Karpas-422 (cell line): ENCODE measurements around the gene ADGRD1. TPM values are rescaled to one million over a fixed set of nuclear protein-coding genes. Genes with fewer than 3 reads are reported as not detected.

Experiments used
- DNase-seq: peaks from one replicate; pipeline ENCODE4 v3.0.0-alpha.2; 2015
- H2AFZ ChIP-seq: fragments of 200-600 bp; sonication (generic); 2 replicates; pipeline ENCODE4 v1.6.1; 2014; ENCODE audit warnings: antibody characterized with exemption, low read length, mixed read lengths
- H3K27ac ChIP-seq: fragments of 200-600 bp; sonication (generic); 2 replicates; pipeline ENCODE4 v1.5.1; 2014; ENCODE audit warnings: mild to moderate bottlenecking, low read length, moderate library complexity
- H3K27me3 ChIP-seq: fragments of 200-600 bp; sonication (generic); 2 replicates; pipeline ENCODE4 v1.6.1; 2014; ENCODE audit warnings: low read length, mixed read lengths
- H3K36me3 ChIP-seq: fragments of 200-600 bp; sonication (generic); 2 replicates; pipeline ENCODE4 v1.6.1; 2014; ENCODE audit warnings: low read length, mixed read lengths; ENCODE audit not compliant: insufficient read depth
- H3K4me1 ChIP-seq: fragments of 200-600 bp; sonication (generic); 2 replicates; pipeline ENCODE4 v1.6.1; 2014; ENCODE audit warnings: mild to moderate bottlenecking, low read length, mixed read lengths
- H3K4me2 ChIP-seq: fragments of 200-600 bp; sonication (generic); 2 replicates; pipeline ENCODE4 v1.6.1; 2014; ENCODE audit warnings: low read length, low read depth, mild to moderate bottlenecking; ENCODE audit not compliant: poor library complexity, severe bottlenecking
- H3K4me3 ChIP-seq: fragments of 200-600 bp; sonication (generic); 2 replicates; pipeline ENCODE4 v1.5.1; 2014; ENCODE audit warnings: mild to moderate bottlenecking, antibody characterized with exemption, low read length, mixed read lengths
- H3K79me2 ChIP-seq: fragments of 200-600 bp; sonication (generic); 2 replicates; pipeline ENCODE4 v1.6.1; 2014; ENCODE audit warnings: mild to moderate bottlenecking, low read length, mixed read lengths
- H3K9ac ChIP-seq: fragments of 200-600 bp; sonication (generic); 2 replicates; pipeline ENCODE4 v1.6.0; 2014; ENCODE audit warnings: low read length
- H3K9me2 ChIP-seq: fragments of 200-600 bp; sonication (generic), shearing (Covaris generic); replicated peaks from 2 replicates; pipeline ENCODE4 v1.6.0; 2014; ENCODE audit warnings: mild to moderate bottlenecking, low read length, moderate library complexity; ENCODE audit not compliant: insufficient read depth
- H3K9me3 ChIP-seq: fragments of 300-700, 200-600 bp; sonication (generic); 2 replicates; pipeline ENCODE4 v1.6.1; 2014; ENCODE audit warnings: low read length, mixed read lengths
- H4K20me1 ChIP-seq: fragments of 200-600 bp; sonication (generic); 2 replicates; pipeline ENCODE4 v1.6.1; 2014; ENCODE audit warnings: mild to moderate bottlenecking, antibody characterized with exemption, low read length, low read depth; ENCODE audit not compliant: insufficient read depth
- total RNA-seq: library from RNA; depleted of rRNA; stranded (reverse); fragments of >200 nt; shearing (Covaris generic); gene quantifications from 2 replicates; pipeline ENCODE4 v1.2.3, GENCODE V29; 2014; ENCODE audit warnings: low replicate concordance

Gene ADGRD1
- total RNA-seq, 1 experiment from 2014 or later: not detected

GRCh38 chr12:131053567-131053966 lies 99.9 kb downstream of the ADGRD1 start:
- DNase-seq: no peak
- Histone ChIP-seq H3K4me3 (no peak overlapping the region), H4K20me1 (no peaks in the 10 kb centered on the region)

DNA sequence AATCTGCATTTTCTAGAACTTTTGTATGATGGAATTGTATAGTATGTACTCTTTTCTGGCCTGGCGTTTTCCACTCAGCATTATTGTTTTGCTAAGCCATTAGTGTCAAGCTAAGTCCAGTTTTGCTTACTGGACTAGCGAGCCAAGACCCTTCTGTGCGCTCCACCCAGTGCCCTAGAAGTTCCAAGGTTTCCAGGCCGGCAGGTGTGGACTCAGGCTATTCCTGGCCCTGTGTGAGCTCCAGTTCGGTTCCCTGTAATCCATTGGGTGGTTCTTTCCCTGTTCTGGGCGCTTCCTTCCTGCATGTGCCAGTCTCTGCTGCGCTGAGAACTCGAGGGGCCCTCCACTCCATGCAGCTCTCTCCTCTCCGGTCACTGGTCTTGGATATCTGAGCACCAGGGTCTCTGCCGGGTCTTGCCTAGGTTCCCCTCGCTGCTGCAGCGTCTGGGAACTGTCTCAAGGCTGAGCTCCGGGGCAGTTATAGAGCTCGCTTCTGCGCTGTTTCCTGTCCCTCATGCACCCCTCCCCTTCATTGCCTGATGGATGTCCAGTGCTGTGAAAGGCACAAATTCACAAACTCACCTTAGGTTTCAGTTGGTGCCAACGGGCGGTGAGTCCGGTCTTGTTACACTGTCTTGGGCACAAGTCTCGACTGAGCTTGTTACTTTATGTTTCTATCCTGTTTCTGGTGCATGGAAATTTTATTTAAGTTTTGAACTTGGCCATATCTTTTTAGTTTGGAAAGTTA lies 100.8 kb downstream of the ADGRD1 start:
- Histone ChIP-seq H3K4me3 (no peak overlapping the region), H4K20me1 (no peaks in the 10 kb centered on the region), H3K9ac (no peak overlapping the region), H3K9me2 (no peaks in the 10 kb centered on the region), H3K9me3 (no peaks in the 10 kb centered on the region), H3K79me2 (no peaks in the 10 kb centered on the region), H3K4me2 (no peak overlapping the region), H3K36me3 (no peaks in the 10 kb centered on the region), H3K27ac (no peak overlapping the region), H3K4me1 (no peaks in the 10 kb centered on the region), H2AFZ (no peak overlapping the region), H3K27me3 (no peaks in the 10 kb centered on the region)
- no peak for DNase-seq

More at GRCh38 chr12:131053567-131053966, 99.9 kb downstream of the ADGRD1 start:
- H3K4me1 ChIP-seq: no peaks in the 10 kb centered on the region
- H3K9me3 ChIP-seq: no peaks in the 10 kb centered on the region
- no peaks in the 10 kb centered on the region for H3K9me2 ChIP-seq
- no peak overlapping the region for H3K4me2 ChIP-seq
- no peak overlapping the region for H2AFZ ChIP-seq
- H3K27me3 ChIP-seq: no peaks in the 10 kb centered on the region
- no peak overlapping the region for H3K27ac ChIP-seq
- H3K9ac ChIP-seq: no peak overlapping the region
- H3K36me3 ChIP-seq: no peaks in the 10 kb centered on the region
- H3K79me2 ChIP-seq: no peaks in the 10 kb centered on the region

GRCh38 chr12:131055093-131055465 lies 101.4 kb downstream of the ADGRD1 start:
- Histone ChIP-seq H3K79me2 (no peaks in the 10 kb centered on the region), H3K27ac (no peak overlapping the region), H3K4me3 (no peak overlapping the region), H4K20me1 (no peaks in the 10 kb centered on the region), H3K4me1 (no peaks in the 10 kb centered on the region), H3K9me3 (no peaks in the 10 kb centered on the region), H3K9me2 (no peaks in the 10 kb centered on the region), H3K4me2 (no peak overlapping the region), H2AFZ (no peak overlapping the region), H3K36me3 (no peaks in the 10 kb centered on the region), H3K9ac (no peak overlapping the region), H3K27me3 (no peaks in the 10 kb centered on the region)
- DNase-seq: no peak

GRCh38 chr12:131055596-131056233 lies 102.0 kb downstream of the ADGRD1 start:
- Histone ChIP-seq H3K27me3 (no peaks in the 10 kb centered on the region), H4K20me1 (no peaks in the 10 kb centered on the region), H2AFZ (no peak overlapping the region), H3K27ac (no peak overlapping the region), H3K79me2 (no peaks in the 10 kb centered on the region), H3K9ac (no peak overlapping the region), H3K9me3 (no peaks in the 10 kb centered on the region), H3K9me2 (no peaks in the 10 kb centered on the region), H3K4me3 (no peak overlapping the region), H3K4me2 (no peak overlapping the region), H3K36me3 (no peaks in the 10 kb centered on the region), H3K4me1 (no peaks in the 10 kb centered on the region)
- no peak for DNase-seq

DNA sequence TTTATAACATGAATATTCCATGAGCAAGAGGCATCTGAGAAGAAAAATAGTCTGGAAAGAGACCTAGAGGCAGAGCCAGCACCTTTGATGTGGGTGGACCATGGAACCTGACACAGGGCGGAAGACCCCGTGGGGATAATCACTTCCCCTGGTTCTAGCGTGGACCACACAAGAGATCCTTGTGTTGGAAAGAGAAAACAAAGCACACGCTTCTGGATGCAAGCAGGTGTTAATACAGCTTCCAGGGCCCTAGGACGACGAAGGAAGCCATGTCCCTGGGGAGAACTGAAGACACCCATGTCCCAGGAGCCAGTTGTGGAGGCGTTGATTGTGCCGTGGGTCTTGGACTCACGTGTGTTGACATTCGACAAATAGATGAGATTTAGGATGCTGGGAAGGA lies 102.9 kb downstream of the ADGRD1 start:
- Histone ChIP-seq H4K20me1 (no peaks in the 10 kb centered on the region), H3K27me3 (no peaks in the 10 kb centered on the region), H3K4me3 (no peak overlapping the region), H3K79me2 (no peaks in the 10 kb centered on the region), H3K4me1 (no peaks in the 10 kb centered on the region), H2AFZ (no peak overlapping the region), H3K36me3 (no peaks in the 10 kb centered on the region), H3K4me2 (no peak overlapping the region), H3K9ac (no peak overlapping the region), H3K27ac (no peak overlapping the region), H3K9me3 (no peaks in the 10 kb centered on the region), H3K9me2 (no peaks in the 10 kb centered on the region)
- no peak for DNase-seq

- Histone ChIP-seq H3K9ac (no peak overlapping the region), H3K4me3 (no peak overlapping the region), H3K27me3 (no peaks in the 10 kb centered on the region), H2AFZ (no peak overlapping the region), H3K27ac (no peak overlapping the region), H4K20me1 (no peaks in the 10 kb centered on the region), H3K79me2 (no peaks in the 10 kb centered on the region), H3K9me2 (no peaks in the 10 kb centered on the region), H3K4me1 (no peaks in the 10 kb centered on the region), H3K36me3 (no peaks in the 10 kb centered on the region), H3K4me2 (no peak overlapping the region), H3K9me3 (no peaks in the 10 kb centered on the region)
- no peak for DNase-seq
Measured at GRCh38 chr12:131057211-131057721, 103.6 kb downstream of the ADGRD1 start.

DNA sequence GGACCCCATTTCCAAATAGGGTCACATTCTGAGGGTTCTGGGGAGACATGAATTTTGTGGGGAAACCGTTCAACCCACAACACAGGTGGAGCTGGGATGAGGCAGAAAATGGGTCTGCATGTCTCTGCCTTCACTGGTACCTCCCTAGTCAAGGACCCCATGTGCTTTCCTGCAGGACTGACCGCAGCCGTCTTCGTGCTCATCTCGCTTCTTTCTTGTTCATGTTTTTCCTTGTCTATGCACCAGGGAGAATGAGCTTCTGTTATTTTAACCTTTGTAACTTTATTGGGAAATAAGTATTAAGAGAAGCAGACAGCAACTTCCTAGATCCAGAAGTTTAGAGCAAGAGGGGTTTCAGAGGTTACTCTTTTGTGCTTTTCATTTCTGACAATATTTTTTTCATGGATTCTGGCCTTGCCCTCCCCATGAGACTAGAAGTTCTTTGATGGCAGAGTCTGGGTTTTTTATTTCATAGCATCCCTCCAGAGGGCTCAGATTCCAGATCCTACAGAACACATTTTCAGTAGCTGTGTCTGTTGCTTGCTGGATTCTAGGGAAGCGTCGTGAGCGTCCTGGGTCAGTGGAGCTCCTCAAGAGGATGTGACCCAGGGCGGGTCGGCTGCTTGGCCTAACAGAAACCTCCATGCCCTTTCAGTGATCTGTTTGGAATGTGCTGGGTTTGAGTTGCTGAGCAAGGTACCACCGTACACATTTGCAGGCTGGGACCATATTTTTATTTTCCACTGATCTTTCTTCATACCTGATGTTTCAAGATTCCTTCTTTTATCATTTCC lies 104.2 kb downstream of the ADGRD1 start:
- no peaks in the 10 kb centered on the region for H3K27me3 ChIP-seq
- no peaks in the 10 kb centered on the region for H3K36me3 ChIP-seq
- H3K9me3 ChIP-seq: no peaks in the 10 kb centered on the region
- H2AFZ ChIP-seq: no peak overlapping the region
- H3K4me2 ChIP-seq: no peak overlapping the region
- DNase-seq: no peak
- no peak overlapping the region for H3K27ac ChIP-seq
- no peak overlapping the region for H3K4me3 ChIP-seq
- H3K79me2 ChIP-seq: no peaks in the 10 kb centered on the region
- no peaks in the 10 kb centered on the region for H4K20me1 ChIP-seq
- H3K4me1 ChIP-seq: no peaks in the 10 kb centered on the region
- H3K9ac ChIP-seq: no peak overlapping the region
- no peaks in the 10 kb centered on the region for H3K9me2 ChIP-seq

DNA sequence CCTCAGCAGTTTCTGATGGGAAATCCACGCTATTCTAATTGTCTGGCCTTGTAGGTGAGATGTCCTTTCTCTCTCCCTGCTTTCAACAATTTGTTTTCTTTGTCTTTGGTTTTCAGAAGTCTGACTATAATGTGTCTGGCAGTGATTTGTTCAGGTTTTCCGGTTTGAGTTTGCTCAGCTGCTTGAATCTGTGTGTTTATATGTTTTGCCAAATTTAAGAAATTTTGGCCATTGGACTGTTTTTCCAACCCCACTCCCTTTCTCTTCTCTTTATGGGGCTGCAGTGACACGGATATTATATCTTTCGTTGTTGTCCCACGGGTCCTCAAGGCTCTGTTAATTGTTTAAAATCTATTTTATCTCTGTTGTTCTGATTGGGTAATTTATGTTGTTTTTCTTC lies 105.0 kb downstream of the ADGRD1 start:
- Histone ChIP-seq H3K4me3 (no peak overlapping the region), H3K79me2 (no peaks in the 10 kb centered on the region), H3K36me3 (no peaks in the 10 kb centered on the region), H2AFZ (no peak overlapping the region), H3K4me1 (no peaks in the 10 kb centered on the region), H3K27ac (no peak overlapping the region), H3K4me2 (no peak overlapping the region), H4K20me1 (no peaks in the 10 kb centered on the region), H3K9ac (no peak overlapping the region), H3K9me3 (no peaks in the 10 kb centered on the region), H3K9me2 (no peaks in the 10 kb centered on the region), H3K27me3 (no peaks in the 10 kb centered on the region)
- no peak for DNase-seq
